ENCODE results near the gene MAFG. TPM values are rescaled to one million over a fixed set of nuclear protein-coding genes. Genes with fewer than 3 reads are reported as not detected.

The MAFG gene
- 12.3 TPM for total RNA-seq

- ATAC-seq, result peak; percentile 38
Observed at GRCh38 chr17:81927653-81928543, at the start of gene MAFG. TSS of gene MAFG (minus strand) at chr17:81927735. CDS start at chr17:81923185, 4,550 bp downstream.

DNA sequence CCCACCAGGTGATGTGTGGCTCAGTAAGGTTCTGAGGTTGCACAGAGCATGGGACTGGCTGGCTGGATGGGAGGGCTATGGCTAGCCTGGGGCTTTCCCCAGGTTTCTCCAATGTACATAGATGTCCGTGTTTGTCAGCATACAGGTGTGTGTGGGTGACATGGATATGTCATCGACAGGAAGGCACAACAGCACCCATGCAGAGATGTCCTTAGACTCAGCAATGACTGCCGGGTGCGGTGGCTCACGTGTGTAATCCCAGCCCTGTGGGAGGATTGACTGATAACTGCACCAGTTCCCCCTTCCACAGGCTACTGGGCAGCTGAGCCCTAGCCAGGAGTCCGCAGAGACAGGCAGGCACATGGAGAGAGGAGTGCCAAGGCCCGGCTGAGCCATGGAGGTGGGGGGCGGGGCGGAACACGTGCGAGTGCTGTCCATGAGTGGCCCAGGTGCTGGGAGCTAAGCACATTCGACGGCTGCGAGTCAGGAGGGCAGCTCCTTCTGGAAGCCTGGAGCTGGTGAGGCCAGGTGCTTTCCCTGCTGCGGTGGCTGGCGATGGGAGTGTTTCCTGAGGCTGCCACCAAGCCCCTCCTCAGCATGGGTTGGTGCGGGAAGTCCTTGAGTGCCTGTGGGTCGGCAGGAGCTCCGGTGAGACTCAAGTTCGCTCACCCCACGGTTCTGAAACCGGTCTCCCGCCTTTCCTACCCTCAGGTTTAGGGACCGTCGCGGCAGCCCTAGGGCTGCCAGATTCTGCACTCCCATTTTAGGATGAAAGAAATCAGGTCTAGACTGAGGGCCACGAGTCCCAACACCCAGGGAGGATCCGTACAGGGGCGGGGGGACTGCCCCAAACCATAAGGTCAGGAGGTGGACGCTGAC, 49.0 kb upstream of the MAFG start:
- ATAC-seq, result peak; percentile 38

- ATAC-seq, result no peak
Observed at GRCh38 chr17:81973432-81973831, 45.9 kb upstream of the MAFG start.

- ATAC-seq, result no peak
Observed at GRCh38 chr17:81968850-81969812, 41.6 kb upstream of the MAFG start.

GRCh38 chr17:81968396-81968745, 40.8 kb upstream of the MAFG start:
- peak; percentile 42 for ATAC-seq

- ATAC-seq, result peak; percentile 76
Observed at GRCh38 chr17:81967533-81968395, 40.2 kb upstream of the MAFG start.

DNA sequence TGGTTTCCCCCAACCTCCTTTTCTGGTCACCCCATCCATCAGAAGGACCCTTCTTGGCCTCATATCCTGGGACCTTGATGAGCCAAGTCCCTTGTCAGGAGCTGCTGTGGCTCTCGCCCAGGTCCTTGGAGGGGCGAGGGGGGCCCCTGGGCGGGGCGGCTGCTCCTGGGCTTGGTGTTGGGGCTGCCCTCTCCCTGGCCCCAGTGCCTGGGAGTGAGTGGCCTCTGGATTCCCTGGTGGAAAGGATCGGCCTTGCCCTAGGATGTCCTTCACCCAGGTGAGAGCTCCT, 39.7 kb upstream of the MAFG start:
- ATAC-seq, result peak; percentile 7

DNA sequence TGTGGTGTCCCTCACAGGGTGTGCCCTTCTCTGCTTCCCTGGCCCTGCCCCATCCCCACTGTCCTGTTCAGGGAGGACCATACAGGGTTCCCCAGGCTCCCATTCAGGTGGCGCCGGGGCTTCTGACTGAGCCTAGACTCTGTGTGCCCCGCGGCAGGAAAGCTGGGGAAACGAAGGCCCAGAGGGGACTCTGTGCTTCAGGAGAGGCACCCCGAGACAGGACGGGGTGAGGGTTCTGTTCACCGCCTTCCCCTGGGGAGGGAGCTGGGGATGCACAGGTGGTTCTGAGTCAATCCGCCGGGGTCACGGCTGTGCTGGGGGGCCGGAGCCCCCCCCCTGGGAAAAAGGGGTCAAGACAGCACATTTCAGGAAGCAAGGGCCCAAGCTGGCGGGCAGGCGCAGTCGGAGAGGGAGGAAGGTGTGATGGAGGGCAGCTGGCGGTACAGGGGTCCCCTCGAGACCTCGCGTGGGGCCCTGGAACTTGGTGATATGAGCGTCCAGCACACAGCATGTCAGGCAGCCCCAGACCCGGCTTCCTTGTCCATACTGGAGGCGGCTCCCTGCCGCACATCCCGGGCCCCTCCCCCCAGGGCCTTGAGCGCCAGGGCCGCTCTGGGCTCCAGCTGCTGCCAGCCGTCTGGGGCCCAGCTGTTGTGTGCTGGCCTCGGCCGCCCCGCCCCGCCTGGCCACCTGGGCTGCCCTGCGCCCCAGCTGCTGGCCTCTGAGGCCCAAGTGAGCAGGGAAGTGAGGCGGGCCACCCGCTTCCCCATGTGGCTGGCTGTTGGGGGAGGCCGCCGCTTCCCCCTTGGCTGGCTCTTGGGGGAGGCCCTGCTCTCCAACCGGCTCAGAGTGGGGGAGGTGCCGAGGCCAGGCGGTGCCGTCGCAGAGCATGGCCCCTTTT, 39.1 kb upstream of the MAFG start:
- peak; percentile 10 for ATAC-seq

DNA sequence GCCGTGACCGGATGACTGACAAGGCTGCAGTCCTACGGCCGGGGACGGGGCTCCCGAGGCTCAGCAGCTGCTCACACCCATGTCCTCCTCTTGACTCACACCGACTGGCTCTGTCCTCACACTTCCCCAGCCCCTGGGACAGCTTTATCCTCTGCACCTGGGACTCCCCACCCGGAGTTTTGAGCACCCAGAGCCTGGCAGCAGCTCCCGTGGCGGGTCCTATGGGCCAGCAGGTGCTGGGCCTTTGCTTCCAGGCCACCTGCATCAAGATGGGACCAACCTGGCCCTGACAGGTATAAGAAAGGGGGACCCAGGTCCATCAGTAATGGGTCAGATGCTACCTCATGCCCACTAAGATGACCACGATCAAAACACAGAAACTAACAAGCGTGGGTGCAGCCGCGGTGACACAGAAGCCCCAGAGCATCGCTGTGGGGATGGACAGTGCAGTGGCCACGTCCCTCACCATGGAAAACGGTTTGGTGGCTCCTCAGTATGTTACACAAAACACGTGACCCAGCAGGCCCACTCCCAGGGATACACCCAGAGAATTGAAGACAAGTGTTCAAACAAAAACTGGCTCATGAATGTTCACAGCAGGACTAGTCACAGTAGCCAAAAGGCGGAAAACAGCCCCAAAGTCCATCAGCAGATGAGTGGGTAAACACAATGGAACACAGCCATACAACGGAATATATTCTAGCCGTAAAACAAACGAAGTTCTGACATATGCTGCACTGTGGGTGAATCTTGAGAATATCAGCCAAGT, 36.7 kb upstream of the MAFG start:
- ATAC-seq, result no peak

GRCh38 chr17:81962499-81963441, 35.2 kb upstream of the MAFG start:
- no peak for ATAC-seq

GRCh38 chr17:81961521-81962498, 34.3 kb upstream of the MAFG start:
- no peak for ATAC-seq

- ATAC-seq, result no peak
Observed at GRCh38 chr17:81961087-81961511, 33.6 kb upstream of the MAFG start, which contains the start of gene NOTUM. TSS of gene NOTUM (minus strand) at chr17:81961187. CDS start at chr17:81960909, 278 bp downstream.

GRCh38 chr17:81960130-81960958, 32.8 kb upstream of the MAFG start:
- peak; percentile 22 for ATAC-seq

DNA sequence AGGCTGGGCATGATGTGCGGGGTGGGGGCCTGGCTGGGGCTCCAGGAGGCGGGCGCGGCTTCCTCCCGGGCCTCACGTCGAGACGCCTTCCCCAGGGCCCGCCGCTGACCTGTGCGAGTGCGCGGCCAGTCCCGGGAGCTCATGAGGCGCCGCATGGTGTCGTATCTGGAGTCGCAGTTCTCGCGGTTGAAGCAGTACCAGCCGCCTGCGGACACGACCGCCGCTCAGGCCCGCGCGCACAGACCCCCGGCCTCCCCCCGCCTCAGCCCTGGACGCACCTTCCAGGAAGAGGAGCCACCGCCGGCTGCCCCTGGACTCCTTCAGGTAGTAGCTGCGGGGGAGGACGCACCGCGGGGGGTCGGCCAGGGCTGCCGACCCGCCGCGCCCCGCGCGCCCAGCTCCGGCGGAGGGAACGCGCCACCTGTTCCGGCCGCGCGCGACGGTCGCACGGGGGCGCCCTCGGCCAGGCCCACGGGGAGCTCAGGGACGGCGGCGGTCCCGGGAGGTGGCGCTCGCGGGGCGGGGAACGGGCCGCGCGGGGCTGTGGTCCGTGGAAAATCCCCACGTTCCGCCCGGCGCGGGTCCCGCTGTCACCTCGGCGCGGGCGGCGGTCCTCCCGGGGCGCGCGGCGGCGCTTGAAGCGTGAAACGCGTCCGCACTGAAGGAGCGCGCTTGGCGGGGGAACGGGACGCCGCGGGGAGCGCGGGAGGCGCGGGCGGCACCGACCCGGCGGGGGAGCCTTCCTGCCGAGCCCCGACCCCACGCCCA, 32.0 kb upstream of the MAFG start:
- ATAC-seq, result peak; percentile 80

DNA sequence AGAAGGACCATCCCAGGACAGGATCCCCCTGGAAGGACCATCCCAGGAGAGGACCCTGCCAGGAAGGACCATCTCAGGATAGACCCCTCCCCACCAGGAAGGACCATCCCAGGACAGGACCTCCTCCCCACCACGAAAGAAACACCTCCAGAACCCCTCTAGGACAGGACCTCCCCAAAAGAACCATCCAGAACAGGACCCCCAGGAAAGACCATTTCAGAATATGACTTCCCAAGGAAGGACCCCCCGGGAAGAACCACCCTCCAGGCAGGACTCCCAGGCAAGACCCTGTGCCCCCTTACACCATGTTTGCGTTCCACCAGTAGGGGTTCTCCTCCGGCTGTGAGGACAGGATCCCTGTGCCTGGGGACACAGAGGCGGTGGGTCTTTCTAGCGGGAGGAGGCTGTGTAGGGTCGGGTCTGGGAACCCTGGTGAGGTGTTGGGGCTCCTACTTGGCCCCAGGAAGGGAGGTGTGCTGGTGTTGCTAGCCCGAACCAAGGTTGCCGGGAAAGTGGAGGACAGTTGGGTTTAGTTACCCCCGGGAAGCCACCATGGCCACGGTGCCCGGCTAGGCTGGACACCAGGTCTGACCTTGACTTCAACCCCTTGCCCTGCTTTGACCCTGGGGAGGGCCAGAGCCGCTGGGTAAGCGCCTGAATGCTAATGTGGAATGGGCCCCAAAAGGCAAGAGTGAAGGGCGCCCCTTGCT, 31.3 kb upstream of the MAFG start:
- ATAC-seq, result no peak

Measured in esophagus mucosa (tissue), 1 donor.